ENCODE data around the gene OR2AE1. TPM values are rescaled to one million over a fixed set of nuclear protein-coding genes. Genes with fewer than 3 reads are reported as not detected.
"Not testable (repeated sequence)": the region's sequence is repeated elsewhere in the genome, so short reads cannot be mapped to it uniquely, and the experiment has no call there.

The OR2AE1 gene
- polyA plus RNA-seq, 4 donors, result 0.09 TPM; not detected in 2

DNA sequence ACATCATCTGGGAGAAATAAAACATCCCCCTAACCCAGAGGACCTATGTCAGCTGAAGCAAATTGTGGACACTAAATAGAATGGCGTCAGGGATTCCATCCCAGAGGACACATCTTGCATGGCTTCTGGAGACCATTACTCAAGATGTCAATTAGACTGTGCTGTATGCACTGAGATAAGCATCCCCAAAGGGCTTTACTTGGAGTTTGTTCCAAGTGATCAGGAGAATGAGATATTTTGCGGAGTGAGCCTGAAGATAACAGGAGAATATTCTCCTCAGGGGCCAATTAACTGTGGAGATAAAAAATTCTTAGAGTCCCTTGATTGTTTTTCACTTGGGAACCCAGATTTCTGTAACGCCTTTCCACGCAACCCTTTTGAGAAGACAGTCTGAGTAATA is 4.5 kb upstream of the OR2AE1 start:
- H3K4me1 ChIP-seq (ENCODE audit: control insufficient read depth in 3 of 3, insufficient read depth in 2 of 3, low read depth in 1 of 3, low read length in 2 of 3), result no peaks in the 10 kb centered on the region
- H3K27ac ChIP-seq (ENCODE audit: low read depth in 1 of 3, low read length in 2 of 3), result no peak overlapping the region
- DNase-seq (no peak), FAIRE-seq (no peak)
- H3K27me3 ChIP-seq (ENCODE audit: control insufficient read depth in 3 of 3, insufficient read depth in 3 of 3, low read length in 3 of 3), result no peaks in the 10 kb centered on the region
- H3K4me3 ChIP-seq (ENCODE audit: low read depth in 1 of 3, low read length in 3 of 3), result no peak overlapping the region
- H3K9me3 ChIP-seq (ENCODE audit: control insufficient read depth in 2 of 2, insufficient read depth in 1 of 2, low read depth in 1 of 2, low read length in 1 of 2), result peaks cover 0 to 5% of the 10 kb centered on the region in 2 donors
- no peaks in the 10 kb centered on the region for H3K36me3 ChIP-seq (ENCODE audit: control insufficient read depth in 3 of 3, insufficient read depth in 2 of 3, low read depth in 1 of 3, low read length in 3 of 3)
- WGBS, 3 donors, result 87 to 96% (median 91%) methylated on average over 4 of the region's 4 CpGs

DNA sequence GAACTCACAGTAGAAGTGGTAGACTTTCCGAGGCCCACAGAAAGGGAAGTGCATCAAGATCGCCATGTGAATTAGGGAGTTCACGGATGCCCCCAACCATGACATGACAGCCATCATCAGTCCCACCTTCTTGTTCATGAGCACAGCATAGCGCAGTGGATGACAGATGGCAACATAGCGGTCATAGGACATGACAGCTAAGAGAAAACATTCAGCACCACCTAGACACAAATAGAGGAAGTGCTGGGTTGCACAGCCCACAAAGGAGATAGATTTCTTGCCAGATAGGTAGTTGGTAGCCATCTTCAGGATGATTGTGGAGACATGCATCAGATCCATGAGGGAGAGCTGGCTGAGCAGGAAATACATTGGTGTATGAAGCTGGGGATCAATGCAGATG is 342 bp downstream of the OR2AE1 start:
- Histone ChIP-seq H3K9me3 (ENCODE audit: control insufficient read depth in 2 of 2, insufficient read depth in 1 of 2, low read depth in 1 of 2, low read length in 1 of 2) (no peaks in the 10 kb centered on the region), H3K4me1 (ENCODE audit: control insufficient read depth in 3 of 3, insufficient read depth in 2 of 3, low read depth in 1 of 3, low read length in 2 of 3) (no peaks in the 10 kb centered on the region), H3K27ac (ENCODE audit: low read depth in 1 of 3, low read length in 2 of 3) (no peak overlapping the region), H3K27me3 (ENCODE audit: control insufficient read depth in 3 of 3, insufficient read depth in 3 of 3, low read length in 3 of 3) (no peaks in the 10 kb centered on the region), H3K4me3 (ENCODE audit: low read depth in 1 of 3, low read length in 3 of 3) (no peak overlapping the region), H3K36me3 (ENCODE audit: control insufficient read depth in 3 of 3, insufficient read depth in 2 of 3, low read depth in 1 of 3, low read length in 3 of 3) (no peaks in the 10 kb centered on the region)
- DNase-seq, result no peak
- 88 to 93% (median 91%) methylated on average over 5 of the region's 5 CpGs for WGBS, 3 donors
- FAIRE-seq, result no peak

DNA sequence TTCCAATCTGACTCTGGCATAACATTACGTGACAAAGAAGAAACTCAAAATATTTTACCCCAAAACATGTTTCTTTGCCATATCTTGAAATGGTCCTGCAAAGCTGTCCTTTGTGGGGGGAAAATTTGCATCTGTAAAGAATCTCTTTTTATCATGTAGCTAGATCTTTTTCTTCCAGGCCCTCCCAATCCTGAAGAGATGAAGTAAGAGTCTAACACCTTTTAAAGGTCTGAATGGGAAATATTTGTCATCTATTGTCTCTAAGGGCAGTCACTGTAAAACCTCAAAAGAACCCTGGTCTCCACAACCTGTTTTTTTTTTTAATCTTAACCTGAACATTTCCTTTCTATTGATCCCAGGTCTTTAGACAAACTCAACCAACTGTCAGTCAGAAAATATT is 8.6 kb downstream of the OR2AE1 start:
- H3K4me1 ChIP-seq (ENCODE audit: control insufficient read depth in 3 of 3, insufficient read depth in 2 of 3, low read depth in 1 of 3, low read length in 2 of 3), result no peaks in the 10 kb centered on the region
- no peaks in the 10 kb centered on the region for H3K27me3 ChIP-seq (ENCODE audit: control insufficient read depth in 3 of 3, insufficient read depth in 3 of 3, low read length in 3 of 3)
- WGBS, 3 donors, result 90 to 95% (median 91%) methylated on average over 1 of the region's 1 CpG
- DNase-seq, result no peak
- no peaks in the 10 kb centered on the region for H3K36me3 ChIP-seq (ENCODE audit: control insufficient read depth in 3 of 3, insufficient read depth in 2 of 3, low read depth in 1 of 3, low read length in 3 of 3)
- no peak for FAIRE-seq
- H3K9me3 ChIP-seq (ENCODE audit: control insufficient read depth in 2 of 2, insufficient read depth in 1 of 2, low read depth in 1 of 2, low read length in 1 of 2), result no peaks in the 10 kb centered on the region
- no peak overlapping the region for H3K27ac ChIP-seq (ENCODE audit: low read depth in 1 of 3, low read length in 2 of 3)
- H3K4me3 ChIP-seq (ENCODE audit: low read depth in 1 of 3, low read length in 3 of 3), result no peak overlapping the region

DNA sequence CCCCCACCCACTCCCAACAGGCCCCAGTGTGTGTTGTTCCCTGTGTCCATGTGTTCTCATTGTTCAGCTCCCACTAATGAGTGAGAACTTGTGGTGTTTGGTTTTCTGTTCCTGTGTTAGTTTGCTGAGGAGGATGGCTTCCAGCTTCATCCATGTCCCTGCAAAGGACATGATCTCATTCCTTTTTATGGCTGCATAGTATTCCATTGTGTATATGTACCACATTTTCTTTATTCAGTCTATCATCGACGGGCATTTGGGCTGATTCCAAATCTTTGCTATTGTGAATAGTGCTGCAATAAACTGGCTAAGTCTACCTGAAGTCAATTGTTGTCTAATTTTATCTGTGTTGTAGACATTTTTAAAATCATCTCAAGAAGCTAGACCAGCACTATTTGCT is 9.4 kb downstream of the OR2AE1 start:
- not testable (repeated sequence) for H3K4me3 ChIP-seq (ENCODE audit: low read depth in 1 of 3, low read length in 3 of 3); DNase-seq; H3K27me3 ChIP-seq (ENCODE audit: control insufficient read depth in 3 of 3, insufficient read depth in 3 of 3, low read length in 3 of 3); H3K36me3 ChIP-seq (ENCODE audit: control insufficient read depth in 3 of 3, insufficient read depth in 2 of 3, low read depth in 1 of 3, low read length in 3 of 3); H3K4me1 ChIP-seq (ENCODE audit: control insufficient read depth in 3 of 3, insufficient read depth in 2 of 3, low read depth in 1 of 3, low read length in 2 of 3); FAIRE-seq; H3K27ac ChIP-seq (ENCODE audit: low read depth in 1 of 3, low read length in 2 of 3); H3K9me3 ChIP-seq (ENCODE audit: control insufficient read depth in 2 of 2, insufficient read depth in 1 of 2, low read depth in 1 of 2, low read length in 1 of 2)
- WGBS, 3 donors, result 90 to 98% (median 95%) methylated on average over 2 of the region's 2 CpGs

DNA sequence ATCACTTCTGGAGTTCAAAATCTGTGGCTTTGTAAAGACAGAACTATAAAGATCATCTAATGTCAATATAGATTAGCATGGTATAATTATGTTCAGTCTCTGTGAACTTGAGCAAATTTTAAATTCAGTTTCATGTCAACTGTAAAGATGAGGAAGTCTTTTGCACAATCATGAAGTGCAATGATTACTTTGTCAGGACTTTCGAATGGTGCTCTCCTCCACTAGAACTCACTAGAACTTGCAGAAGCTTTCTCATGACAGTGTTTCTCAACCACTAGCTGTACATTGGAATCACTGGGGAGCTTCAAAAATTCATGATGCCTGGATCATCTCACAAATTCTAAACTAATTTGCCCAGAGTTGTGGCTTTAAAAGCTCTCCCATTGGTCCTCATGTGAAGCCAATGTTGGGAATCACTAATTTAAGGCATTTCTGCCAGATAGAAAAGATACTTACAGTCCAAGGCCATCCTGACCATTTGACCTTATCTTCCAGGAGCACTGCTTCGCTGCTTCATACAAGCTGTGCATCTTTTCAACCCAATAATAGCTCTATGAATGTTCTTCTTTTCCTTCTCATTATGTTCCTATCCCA is 12.9 kb downstream of the OR2AE1 start:
- H3K27me3 ChIP-seq (ENCODE audit: control insufficient read depth in 3 of 3, insufficient read depth in 3 of 3, low read length in 3 of 3), result no peaks in the 10 kb centered on the region
- FAIRE-seq (no peak), DNase-seq (no peak)
- no peaks in the 10 kb centered on the region for H3K36me3 ChIP-seq (ENCODE audit: control insufficient read depth in 3 of 3, insufficient read depth in 2 of 3, low read depth in 1 of 3, low read length in 3 of 3)
- peaks cover 0 to 8% (median 3%) of the 10 kb centered on the region in 3 donors for H3K4me1 ChIP-seq (ENCODE audit: control insufficient read depth in 3 of 3, insufficient read depth in 2 of 3, low read depth in 1 of 3, low read length in 2 of 3)
- H3K9me3 ChIP-seq (ENCODE audit: control insufficient read depth in 2 of 2, insufficient read depth in 1 of 2, low read depth in 1 of 2, low read length in 1 of 2), result no peaks in the 10 kb centered on the region
- H3K27ac ChIP-seq (ENCODE audit: low read depth in 1 of 3, low read length in 2 of 3), result no peak overlapping the region
- WGBS, 3 donors, result 56 to 69% (median 62%) methylated on average over 2 of the region's 2 CpGs
- H3K4me3 ChIP-seq (ENCODE audit: low read depth in 1 of 3, low read length in 3 of 3), result no peak overlapping the region

GRCh38 chr7:99860281-99861127 is 16.3 kb downstream of the OR2AE1 start:
- no peak for FAIRE-seq
- H3K36me3 ChIP-seq (ENCODE audit: control insufficient read depth in 3 of 3, insufficient read depth in 2 of 3, low read depth in 1 of 3, low read length in 3 of 3), result no peaks in the 10 kb centered on the region

DNA sequence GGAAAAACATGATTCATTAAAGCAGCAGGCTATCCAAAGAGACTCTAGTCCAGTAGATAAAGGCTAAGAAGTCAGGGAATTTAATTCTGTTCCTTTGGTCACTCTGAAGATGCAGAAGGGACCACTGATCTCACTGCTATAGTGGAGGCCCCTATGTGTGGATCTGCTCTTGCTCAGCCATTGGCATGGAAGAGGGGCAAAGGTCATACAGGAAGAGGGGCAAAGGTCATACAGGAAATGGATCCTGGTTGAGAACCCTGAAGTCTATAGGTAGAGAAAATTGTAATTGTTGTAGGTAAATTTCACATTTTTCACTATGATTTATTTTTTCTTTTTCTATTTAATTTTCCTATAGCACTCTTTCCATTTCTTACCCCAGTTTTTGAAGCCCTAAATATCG is 21.6 kb downstream of the OR2AE1 start:
- H3K36me3 ChIP-seq (ENCODE audit: control insufficient read depth in 3 of 3, insufficient read depth in 2 of 3, low read depth in 1 of 3, low read length in 3 of 3), result no peaks in the 10 kb centered on the region
- H3K4me3 ChIP-seq (ENCODE audit: low read depth in 1 of 3, low read length in 3 of 3), result no peak overlapping the region
- H3K4me1 ChIP-seq (ENCODE audit: control insufficient read depth in 3 of 3, insufficient read depth in 2 of 3, low read depth in 1 of 3, low read length in 2 of 3), result peaks cover 0 to 5% (median 0%) of the 10 kb centered on the region in 3 donors
- peaks cover 0 to 2% (median 0%) of the 10 kb centered on the region in 3 donors for H3K27me3 ChIP-seq (ENCODE audit: control insufficient read depth in 3 of 3, insufficient read depth in 3 of 3, low read length in 3 of 3)
- no peak overlapping the region for H3K27ac ChIP-seq (ENCODE audit: low read depth in 1 of 3, low read length in 2 of 3)
- no peaks in the 10 kb centered on the region for H3K9me3 ChIP-seq (ENCODE audit: control insufficient read depth in 2 of 2, insufficient read depth in 1 of 2, low read depth in 1 of 2, low read length in 1 of 2)
- DNase-seq (no peak), FAIRE-seq (no peak)
- WGBS, 3 donors, result 78 to 94% (median 86%) methylated on average over 1 of the region's 1 CpG

More at GRCh38 chr7:99860281-99861127, 16.3 kb downstream of the OR2AE1 start:
- Histone ChIP-seq H3K27me3 (ENCODE audit: control insufficient read depth in 3 of 3, insufficient read depth in 3 of 3, low read length in 3 of 3) (peaks cover 0 to 2% (median 0%) of the 10 kb centered on the region in 3 donors), H3K27ac (ENCODE audit: low read depth in 1 of 3, low read length in 2 of 3) (peak overlapping the region in 1 of 3 donors; percentile 17), H3K4me3 (ENCODE audit: low read depth in 1 of 3, low read length in 3 of 3) (no peak overlapping the region), H3K4me1 (ENCODE audit: control insufficient read depth in 3 of 3, insufficient read depth in 2 of 3, low read depth in 1 of 3, low read length in 2 of 3) (peaks cover 0 to 8% (median 3%) of the 10 kb centered on the region in 3 donors), H3K9me3 (ENCODE audit: control insufficient read depth in 2 of 2, insufficient read depth in 1 of 2, low read depth in 1 of 2, low read length in 1 of 2) (no peaks in the 10 kb centered on the region)
- peak; percentile 56 to 68 for DNase-seq
- 45 to 73% (median 54%) methylated on average over 15 of the region's 15 CpGs for WGBS, 3 donors

GRCh38 chr7:99848420-99849216 is 28.2 kb downstream of the OR2AE1 start:
- Histone ChIP-seq H3K27ac (ENCODE audit: low read depth in 1 of 3, low read length in 2 of 3) (no peak overlapping the region), H3K36me3 (ENCODE audit: control insufficient read depth in 3 of 3, insufficient read depth in 2 of 3, low read depth in 1 of 3, low read length in 3 of 3) (no peaks in the 10 kb centered on the region)
- FAIRE-seq, result no peak

More at GRCh38 chr7:99848420-99849216, 28.2 kb downstream of the OR2AE1 start:
- 12 to 54% (median 35%) methylated on average over 6 of the region's 6 CpGs for whole genome bisulfite sequencing, 3 donors
- DNase-seq, result peak in 1 of 2 donors; percentile 81
- Histone ChIP-seq H3K4me3 (ENCODE audit: low read depth in 1 of 3, low read length in 3 of 3) (no peak overlapping the region), H3K4me1 (ENCODE audit: control insufficient read depth in 3 of 3, insufficient read depth in 2 of 3, low read depth in 1 of 3, low read length in 2 of 3) (no peaks in the 10 kb centered on the region), H3K9me3 (ENCODE audit: control insufficient read depth in 2 of 2, insufficient read depth in 1 of 2, low read depth in 1 of 2, low read length in 1 of 2) (no peaks in the 10 kb centered on the region), H3K27me3 (ENCODE audit: control insufficient read depth in 3 of 3, insufficient read depth in 3 of 3, low read length in 3 of 3) (no peaks in the 10 kb centered on the region)

Measured in small intestine (tissue), 7 donors.